ENCODE results near the gene CLASP1.

Gene CLASP1

DNA sequence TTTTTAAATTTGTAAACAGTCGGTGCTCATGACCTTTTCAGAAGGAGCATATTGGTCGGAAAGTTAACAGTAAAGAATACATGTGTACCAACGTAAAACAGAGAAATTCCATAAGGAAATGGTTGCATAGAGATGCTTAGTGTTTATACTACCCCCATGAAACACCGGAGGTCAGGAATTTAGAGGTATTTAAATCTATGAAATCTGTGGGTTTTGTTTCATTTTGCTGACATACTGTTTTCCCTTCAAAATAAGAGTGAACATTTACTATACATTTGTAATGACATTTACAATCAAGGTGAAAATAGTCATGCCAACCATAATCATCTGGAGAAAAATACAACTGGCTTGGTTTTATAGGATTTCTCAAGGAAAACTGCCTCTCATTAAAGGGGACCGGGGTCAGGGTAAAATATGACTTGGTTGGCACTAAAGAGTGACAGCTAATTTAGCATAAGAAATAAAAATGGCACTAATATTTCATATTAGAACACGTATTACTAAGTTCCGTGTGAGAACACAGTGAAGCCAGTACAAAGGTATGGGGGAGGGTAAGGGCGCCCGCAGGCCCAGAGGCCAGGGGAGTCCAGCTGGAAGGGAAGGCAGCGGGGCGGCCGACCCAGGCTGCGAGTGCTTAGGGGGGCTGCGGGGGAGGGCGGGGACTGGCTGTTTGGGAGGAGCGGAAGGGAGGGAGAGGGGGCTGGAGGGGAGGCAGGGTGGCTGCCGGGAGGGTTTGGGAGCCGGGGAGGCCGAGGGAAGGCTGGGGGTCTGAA is 119.6 kb downstream of the CLASP1 start:
- no peak for TF ChIP-seq CTCF (IDR thresholded peaks at IDR 0.05; ENCODE audit: insufficient read depth, low read depth, low read length, missing control alignments)
- DNase-seq (ENCODE audit: low read depth), result peak; percentile 43
- H3K4me3 ChIP-seq (ENCODE audit: low read length), result peak overlapping the region; percentile 55

DNA sequence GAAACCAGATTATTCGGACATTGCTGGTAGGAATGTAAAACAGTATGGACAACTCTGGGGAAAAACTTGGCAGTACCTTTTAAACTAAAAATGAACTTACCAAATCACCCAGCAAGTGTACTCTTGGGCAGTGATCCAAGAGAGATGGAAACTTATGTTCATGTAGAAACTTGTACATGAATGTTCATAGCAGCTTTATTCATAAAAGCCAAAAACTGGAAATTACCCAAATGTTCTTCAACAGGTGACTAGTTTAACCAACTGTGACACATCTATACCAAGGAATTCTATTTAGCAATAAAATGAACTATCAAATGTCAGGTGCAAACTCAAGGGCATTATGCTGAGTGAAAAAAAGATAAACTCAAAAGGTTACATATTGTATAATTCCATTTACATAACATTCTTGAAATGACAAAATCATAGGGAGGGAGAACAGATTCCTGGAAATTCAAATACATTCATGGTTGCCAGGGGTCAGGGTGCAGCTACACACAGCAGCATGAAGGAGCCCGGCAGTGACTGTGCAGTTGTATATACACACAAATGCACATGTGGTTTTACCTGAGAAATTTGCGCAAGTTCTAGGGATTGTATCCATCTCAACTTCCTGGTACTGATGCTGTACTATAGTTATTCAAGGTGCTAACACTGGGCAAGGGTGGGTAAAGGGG is 122.1 kb downstream of the CLASP1 start:
- TF ChIP-seq CTCF (IDR thresholded peaks at IDR 0.05; ENCODE audit: insufficient read depth, low read depth, low read length, missing control alignments), result no peak
- no peak overlapping the region for H3K4me3 ChIP-seq (ENCODE audit: low read length)
- DNase-seq (ENCODE audit: low read depth), result peak; percentile 97

- DNase-seq (ENCODE audit: low read depth), result peak; percentile 89
- H3K4me3 ChIP-seq (ENCODE audit: low read length), result no peak overlapping the region
- no peak for TF ChIP-seq CTCF (IDR thresholded peaks at IDR 0.05; ENCODE audit: insufficient read depth, low read depth, low read length, missing control alignments)
Measured at GRCh38 chr2:121524685-121525425, 124.4 kb downstream of the CLASP1 start.

GRCh38 chr2:121521359-121521758 is 127.9 kb downstream of the CLASP1 start:
- TF ChIP-seq CTCF (IDR thresholded peaks at IDR 0.05; ENCODE audit: insufficient read depth, low read depth, low read length, missing control alignments), result no peak
- no peak overlapping the region for H3K4me3 ChIP-seq (ENCODE audit: low read length)
- no peak for DNase-seq (ENCODE audit: low read depth)

DNA sequence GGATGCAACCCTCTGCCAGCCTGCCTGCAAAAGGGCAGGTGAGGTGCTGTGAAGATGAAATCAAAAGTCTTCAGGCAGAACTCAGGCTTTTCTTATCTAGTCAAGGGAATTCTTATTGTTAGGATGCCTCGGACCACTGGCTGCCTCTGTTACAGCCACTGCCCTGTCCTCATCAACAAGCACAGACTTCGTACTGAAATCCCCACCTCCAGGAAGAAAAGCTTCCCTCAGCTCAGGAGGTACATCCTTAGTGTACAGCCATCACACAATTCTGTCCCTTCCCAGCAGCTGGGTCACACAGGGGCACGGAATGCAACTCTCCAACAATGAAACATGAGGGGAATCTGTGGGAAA is 128.6 kb downstream of the CLASP1 start:
- no peak overlapping the region for H3K4me3 ChIP-seq (ENCODE audit: low read length)
- DNase-seq (ENCODE audit: low read depth), result no peak
- no peak for TF ChIP-seq CTCF (IDR thresholded peaks at IDR 0.05; ENCODE audit: insufficient read depth, low read depth, low read length, missing control alignments)

- DNase-seq (ENCODE audit: low read depth), result no peak
- no peak for TF ChIP-seq CTCF (IDR thresholded peaks at IDR 0.05; ENCODE audit: insufficient read depth, low read depth, low read length, missing control alignments)
Measured at GRCh38 chr2:121519732-121520640, 129.3 kb downstream of the CLASP1 start.

More at GRCh38 chr2:121519732-121520640, 129.3 kb downstream of the CLASP1 start:
- no peak overlapping the region for H3K4me3 ChIP-seq (ENCODE audit: low read length)
